HepG2 (cell line): ENCODE measurements around the gene FAM83D. TPM values are rescaled to one million over a fixed set of nuclear protein-coding genes. Genes with fewer than 3 reads are reported as not detected.

Experiments used
- HMG20A ChIP-seq: IDR thresholded peaks from 2 replicates; pipeline ENCODE4 v1.6.1; 2016; ENCODE audit warnings: borderline replicate concordance
- SALL1 ChIP-seq: sonication (generic); formaldehyde crosslinking; IDR thresholded peaks from 2 replicates; pipeline ENCODE4 v1.8.0; 2022; ENCODE audit warnings: mild to moderate bottlenecking, missing genetic modification reagents
- SOX5 ChIP-seq: IDR thresholded peaks from 2 replicates; pipeline ENCODE4 v1.6.1; 2016; ENCODE audit warnings: borderline replicate concordance
- ZFYVE20 ChIP-seq: sonication (generic); formaldehyde crosslinking; IDR thresholded peaks from 2 replicates; pipeline ENCODE4 v1.8.0; 2023; ENCODE audit warnings: low read depth, mild to moderate bottlenecking, moderate library complexity, missing genetic modification reagents, borderline replicate concordance
- ZNF674 ChIP-seq: sonication (generic); formaldehyde crosslinking; IDR thresholded peaks from 2 replicates; pipeline ENCODE4 v1.5.0; 2020; ENCODE audit warnings: low read depth, mild to moderate bottlenecking, missing genetic modification reagents
- polyA plus RNA-seq, 8 experiments: library from polyadenylated mRNA; depleted of rRNA in 3 of 8; stranded (reverse) in 7 of 8; unstranded in 1 of 8; fragments of >200 nt; fragmentation: Illumina TruSeq in 4 of 8; extraction: Trizol in 4 of 8; gene quantifications; 2 replicates each; pipeline versions ENCODE4 v1.2.1 to v1.2.3, GENCODE V29; 2011 to 2016; ENCODE audit warnings: low read depth in 4 of 8, missing spikeins in 1 of 8, mixed read lengths in 1 of 8; ENCODE audit not compliant: insufficient read depth in 1 of 8
- total RNA-seq, 5 experiments: library from RNA; depleted of rRNA; stranded (reverse); fragments of >200 nt; fragmentation: Illumina TruSeq; extraction: Trizol; gene quantifications; 2 replicates each; pipeline ENCODE4 v1.2.3, GENCODE V29; 2016; ENCODE audit warnings: low read depth in 1 of 5
- TF ChIP-seq, protein P1 (sequence below): sonication (generic); formaldehyde crosslinking; IDR thresholded peaks from 2 replicates; pipeline ENCODE4 v1.4.0; 2020; ENCODE audit warnings: mild to moderate bottlenecking, missing genetic modification reagents
- TF ChIP-seq, protein P2 (sequence below): sonication (generic); formaldehyde crosslinking; IDR thresholded peaks from 2 replicates; pipeline ENCODE4 v1.5.1; 2020; ENCODE audit warnings: missing genetic modification reagents, mild to moderate bottlenecking, borderline replicate concordance
- TF ChIP-seq, protein P3 (sequence below): sonication (generic); formaldehyde crosslinking; IDR thresholded peaks from 2 replicates; pipeline ENCODE4 v1.4.0; 2020; ENCODE audit warnings: mild to moderate bottlenecking, missing genetic modification reagents, borderline replicate concordance
- TF ChIP-seq, protein P4 (sequence below): sonication (generic); formaldehyde crosslinking; IDR thresholded peaks from 2 replicates; pipeline ENCODE4 v1.4.0; 2020; ENCODE audit warnings: missing genetic modification reagents
- TF ChIP-seq, protein P5 (sequence below): IDR thresholded peaks from 2 replicates; pipeline ENCODE4 v1.6.1; 2016; ENCODE audit warnings: mild to moderate bottlenecking

FAM83D gene
- total and polyA plus RNA-seq, 2 of the 13 experiments (the other 11 are each of a cell fraction or from before 2014, with no cell fraction given) = 51.4 to 64.0 TPM

DNA sequence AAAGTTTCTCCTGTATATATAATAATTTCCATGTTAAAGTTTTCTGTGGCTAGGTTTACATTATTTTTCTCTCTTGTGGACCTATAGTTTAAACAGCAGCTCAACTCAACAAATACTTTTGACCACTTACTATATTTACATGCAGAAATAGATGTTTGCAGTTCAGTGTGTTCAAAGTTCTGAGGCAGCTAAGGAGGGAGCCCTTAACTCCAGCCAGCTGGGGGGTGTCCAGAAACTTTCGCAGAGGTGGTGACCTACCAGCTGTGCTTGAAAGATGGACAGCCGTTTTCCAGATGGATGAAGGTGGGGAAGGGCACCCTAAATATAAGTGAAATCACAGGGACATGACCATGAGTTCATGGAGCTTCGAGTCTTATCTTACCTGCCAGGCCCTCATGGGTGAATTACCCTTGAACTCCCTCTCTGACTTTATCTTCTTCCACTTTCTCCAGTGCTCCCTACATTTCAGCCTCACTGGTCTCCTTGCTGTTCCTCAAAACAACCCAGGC is 69.4 kb downstream of the FAM83D start (continued):
- TF ChIP-seq, protein P1, sequence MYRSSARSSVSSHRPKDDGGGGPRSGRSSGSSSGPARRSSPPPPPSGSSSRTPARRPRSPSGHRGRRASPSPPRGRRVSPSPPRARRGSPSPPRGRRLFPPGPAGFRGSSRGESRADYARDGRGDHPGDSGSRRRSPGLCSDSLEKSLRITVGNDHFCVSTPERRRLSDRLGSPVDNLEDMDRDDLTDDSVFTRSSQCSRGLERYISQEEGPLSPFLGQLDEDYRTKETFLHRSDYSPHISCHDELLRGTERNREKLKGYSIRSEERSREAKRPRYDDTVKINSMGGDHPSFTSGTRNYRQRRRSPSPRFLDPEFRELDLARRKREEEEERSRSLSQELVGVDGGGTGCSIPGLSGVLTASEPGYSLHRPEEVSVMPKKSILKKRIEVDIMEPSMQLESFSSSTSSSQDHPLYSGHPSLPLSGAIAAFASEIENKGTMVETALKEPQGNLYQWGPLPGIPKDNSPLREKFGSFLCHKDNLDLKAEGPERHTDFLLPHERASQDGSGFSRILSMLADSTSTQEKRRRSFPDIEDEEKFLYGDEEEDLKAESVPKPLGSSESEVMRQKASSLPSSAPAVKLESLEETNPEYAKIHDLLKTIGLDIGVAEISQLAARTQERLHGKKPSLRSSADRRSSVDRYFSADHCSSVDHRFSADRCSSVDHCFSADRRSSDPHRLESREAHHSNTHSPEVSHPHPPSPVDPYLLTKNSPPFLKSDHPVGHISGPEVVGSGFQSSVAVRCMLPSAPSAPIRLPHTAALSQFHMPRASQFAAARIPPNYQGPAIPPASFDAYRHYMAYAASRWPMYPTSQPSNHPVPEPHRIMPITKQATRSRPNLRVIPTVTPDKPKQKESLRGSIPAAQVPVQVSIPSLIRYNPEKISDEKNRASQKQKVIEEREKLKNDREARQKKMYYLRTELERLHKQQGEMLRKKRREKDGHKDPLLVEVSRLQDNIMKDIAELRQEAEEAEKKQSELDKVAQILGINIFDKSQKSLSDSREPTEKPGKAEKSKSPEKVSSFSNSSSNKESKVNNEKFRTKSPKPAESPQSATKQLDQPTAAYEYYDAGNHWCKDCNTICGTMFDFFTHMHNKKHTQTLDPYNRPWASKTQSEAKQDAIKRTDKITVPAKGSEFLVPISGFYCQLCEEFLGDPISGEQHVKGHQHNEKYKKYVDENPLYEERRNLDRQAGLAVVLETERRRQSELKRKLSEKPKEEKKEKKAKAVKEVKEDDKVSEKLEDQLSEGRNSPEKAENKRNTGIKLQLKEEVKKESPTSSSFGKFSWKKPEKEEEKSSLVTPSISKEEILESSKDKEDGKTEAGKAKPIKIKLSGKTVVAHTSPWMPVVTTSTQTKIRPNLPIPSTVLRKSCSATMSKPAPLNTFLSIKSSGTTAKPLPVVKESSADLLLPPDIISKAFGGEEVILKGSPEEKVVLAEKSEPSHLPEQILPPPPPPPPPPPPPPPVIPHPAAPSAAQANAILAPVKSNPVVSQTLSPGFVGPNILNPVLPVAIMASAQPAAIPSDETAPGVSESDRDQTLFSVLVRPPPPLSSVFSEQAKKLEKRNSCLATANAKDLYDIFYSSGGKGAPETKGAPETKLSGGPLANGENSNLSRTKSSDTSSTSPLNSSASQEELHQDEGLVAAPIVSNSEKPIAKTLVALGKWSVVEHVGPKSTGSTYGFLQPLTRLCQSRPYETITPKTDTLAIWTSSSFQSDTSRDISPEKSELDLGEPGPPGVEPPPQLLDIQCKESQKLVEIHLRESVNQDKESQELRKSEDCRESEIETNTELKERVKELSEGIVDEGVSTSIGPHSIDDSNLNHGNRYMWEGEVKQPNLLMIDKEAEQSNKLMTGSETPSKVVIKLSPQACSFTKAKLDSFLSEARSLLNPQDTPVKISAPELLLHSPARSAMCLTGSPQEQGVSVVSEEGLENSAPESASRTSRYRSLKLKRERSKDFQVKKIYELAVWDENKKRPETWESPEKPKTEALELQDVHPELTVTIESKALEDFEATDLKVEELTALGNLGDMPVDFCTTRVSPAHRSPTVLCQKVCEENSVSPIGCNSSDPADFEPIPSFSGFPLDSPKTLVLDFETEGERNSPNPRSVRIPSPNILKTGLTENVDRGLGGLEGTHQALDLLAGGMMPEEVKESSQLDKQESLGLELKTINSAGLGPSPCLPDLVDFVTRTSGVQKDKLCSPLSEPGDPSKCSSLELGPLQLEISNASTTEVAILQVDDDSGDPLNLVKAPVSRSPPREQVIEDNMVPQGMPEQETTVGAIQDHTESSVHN (CRISPR knock-in tag) = no peak
- no peak for TF ChIP-seq ZFYVE20 (CRISPR knock-in tag)
- TF ChIP-seq SALL1 (CRISPR knock-in tag) = peak; percentile 77
- TF ChIP-seq SOX5 (CRISPR knock-in tag) = peak; percentile 16; the same call in 1 of the 2 replicates
- TF ChIP-seq HMG20A = peak; percentile 54; the same call in 1 of the 2 replicates
- TF ChIP-seq, protein P2, sequence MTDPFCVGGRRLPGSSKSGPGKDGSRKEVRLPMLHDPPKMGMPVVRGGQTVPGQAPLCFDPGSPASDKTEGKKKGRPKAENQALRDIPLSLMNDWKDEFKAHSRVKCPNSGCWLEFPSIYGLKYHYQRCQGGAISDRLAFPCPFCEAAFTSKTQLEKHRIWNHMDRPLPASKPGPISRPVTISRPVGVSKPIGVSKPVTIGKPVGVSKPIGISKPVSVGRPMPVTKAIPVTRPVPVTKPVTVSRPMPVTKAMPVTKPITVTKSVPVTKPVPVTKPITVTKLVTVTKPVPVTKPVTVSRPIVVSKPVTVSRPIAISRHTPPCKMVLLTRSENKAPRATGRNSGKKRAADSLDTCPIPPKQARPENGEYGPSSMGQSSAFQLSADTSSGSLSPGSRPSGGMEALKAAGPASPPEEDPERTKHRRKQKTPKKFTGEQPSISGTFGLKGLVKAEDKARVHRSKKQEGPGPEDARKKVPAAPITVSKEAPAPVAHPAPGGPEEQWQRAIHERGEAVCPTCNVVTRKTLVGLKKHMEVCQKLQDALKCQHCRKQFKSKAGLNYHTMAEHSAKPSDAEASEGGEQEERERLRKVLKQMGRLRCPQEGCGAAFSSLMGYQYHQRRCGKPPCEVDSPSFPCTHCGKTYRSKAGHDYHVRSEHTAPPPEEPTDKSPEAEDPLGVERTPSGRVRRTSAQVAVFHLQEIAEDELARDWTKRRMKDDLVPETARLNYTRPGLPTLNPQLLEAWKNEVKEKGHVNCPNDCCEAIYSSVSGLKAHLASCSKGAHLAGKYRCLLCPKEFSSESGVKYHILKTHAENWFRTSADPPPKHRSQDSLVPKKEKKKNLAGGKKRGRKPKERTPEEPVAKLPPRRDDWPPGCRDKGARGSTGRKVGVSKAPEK (CRISPR knock-in tag) = no peak
- TF ChIP-seq, protein P3, sequence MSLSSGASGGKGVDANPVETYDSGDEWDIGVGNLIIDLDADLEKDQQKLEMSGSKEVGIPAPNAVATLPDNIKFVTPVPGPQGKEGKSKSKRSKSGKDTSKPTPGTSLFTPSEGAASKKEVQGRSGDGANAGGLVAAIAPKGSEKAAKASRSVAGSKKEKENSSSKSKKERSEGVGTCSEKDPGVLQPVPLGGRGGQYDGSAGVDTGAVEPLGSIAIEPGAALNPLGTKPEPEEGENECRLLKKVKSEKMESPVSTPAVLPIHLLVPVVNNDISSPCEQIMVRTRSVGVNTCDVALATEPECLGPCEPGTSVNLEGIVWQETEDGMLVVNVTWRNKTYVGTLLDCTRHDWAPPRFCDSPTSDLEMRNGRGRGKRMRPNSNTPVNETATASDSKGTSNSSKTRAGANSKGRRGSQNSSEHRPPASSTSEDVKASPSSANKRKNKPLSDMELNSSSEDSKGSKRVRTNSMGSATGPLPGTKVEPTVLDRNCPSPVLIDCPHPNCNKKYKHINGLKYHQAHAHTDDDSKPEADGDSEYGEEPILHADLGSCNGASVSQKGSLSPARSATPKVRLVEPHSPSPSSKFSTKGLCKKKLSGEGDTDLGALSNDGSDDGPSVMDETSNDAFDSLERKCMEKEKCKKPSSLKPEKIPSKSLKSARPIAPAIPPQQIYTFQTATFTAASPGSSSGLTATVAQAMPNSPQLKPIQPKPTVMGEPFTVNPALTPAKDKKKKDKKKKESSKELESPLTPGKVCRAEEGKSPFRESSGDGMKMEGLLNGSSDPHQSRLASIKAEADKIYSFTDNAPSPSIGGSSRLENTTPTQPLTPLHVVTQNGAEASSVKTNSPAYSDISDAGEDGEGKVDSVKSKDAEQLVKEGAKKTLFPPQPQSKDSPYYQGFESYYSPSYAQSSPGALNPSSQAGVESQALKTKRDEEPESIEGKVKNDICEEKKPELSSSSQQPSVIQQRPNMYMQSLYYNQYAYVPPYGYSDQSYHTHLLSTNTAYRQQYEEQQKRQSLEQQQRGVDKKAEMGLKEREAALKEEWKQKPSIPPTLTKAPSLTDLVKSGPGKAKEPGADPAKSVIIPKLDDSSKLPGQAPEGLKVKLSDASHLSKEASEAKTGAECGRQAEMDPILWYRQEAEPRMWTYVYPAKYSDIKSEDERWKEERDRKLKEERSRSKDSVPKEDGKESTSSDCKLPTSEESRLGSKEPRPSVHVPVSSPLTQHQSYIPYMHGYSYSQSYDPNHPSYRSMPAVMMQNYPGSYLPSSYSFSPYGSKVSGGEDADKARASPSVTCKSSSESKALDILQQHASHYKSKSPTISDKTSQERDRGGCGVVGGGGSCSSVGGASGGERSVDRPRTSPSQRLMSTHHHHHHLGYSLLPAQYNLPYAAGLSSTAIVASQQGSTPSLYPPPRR (CRISPR knock-in tag) = peak; percentile 31; the same call in 1 of the 2 replicates
- TF ChIP-seq, protein P4, sequence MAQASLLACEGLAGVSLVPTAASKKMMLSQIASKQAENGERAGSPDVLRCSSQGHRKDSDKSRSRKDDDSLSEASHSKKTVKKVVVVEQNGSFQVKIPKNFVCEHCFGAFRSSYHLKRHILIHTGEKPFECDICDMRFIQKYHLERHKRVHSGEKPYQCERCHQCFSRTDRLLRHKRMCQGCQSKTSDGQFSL = 0 out of 2 replicates have a peak, but pooled peaks have one; percentile 26
- TF ChIP-seq, protein P5, sequence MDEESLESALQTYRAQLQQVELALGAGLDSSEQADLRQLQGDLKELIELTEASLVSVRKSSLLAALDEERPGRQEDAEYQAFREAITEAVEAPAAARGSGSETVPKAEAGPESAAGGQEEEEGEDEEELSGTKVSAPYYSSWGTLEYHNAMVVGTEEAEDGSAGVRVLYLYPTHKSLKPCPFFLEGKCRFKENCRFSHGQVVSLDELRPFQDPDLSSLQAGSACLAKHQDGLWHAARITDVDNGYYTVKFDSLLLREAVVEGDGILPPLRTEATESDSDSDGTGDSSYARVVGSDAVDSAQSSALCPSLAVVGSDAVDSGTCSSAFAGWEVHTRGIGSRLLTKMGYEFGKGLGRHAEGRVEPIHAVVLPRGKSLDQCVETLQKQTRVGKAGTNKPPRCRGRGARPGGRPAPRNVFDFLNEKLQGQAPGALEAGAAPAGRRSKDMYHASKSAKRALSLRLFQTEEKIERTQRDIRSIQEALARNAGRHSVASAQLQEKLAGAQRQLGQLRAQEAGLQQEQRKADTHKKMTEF = 0 out of 2 replicates have a peak, but pooled peaks have one; percentile 50
- no peak for TF ChIP-seq ZNF674 (CRISPR knock-in tag)
